Hepatocyte (in vitro differentiated cells): ENCODE measurements around the gene TMEM131L. TPM values are rescaled to one million over a fixed set of nuclear protein-coding genes. Genes with fewer than 3 reads are reported as not detected.
A peak's percentile ranks its signal among the peaks of the same experiment; 100 is the strongest.

Source experiments
- DNase-seq: peaks from one replicate; pipeline ENCODE4 v3.0.0-alpha.2; 2016; ENCODE audit warnings: low spot score
- H2AFZ ChIP-seq: fragments of 200-600 bp; sonication (generic); 2 replicates; pipeline ENCODE4 v1.6.0; 2016; ENCODE audit warnings: antibody characterized with exemption, mild to moderate bottlenecking
- H3K27ac ChIP-seq: fragments of 200-600 bp; sonication (generic); 2 replicates; pipeline ENCODE4 v1.5.1; 2016; ENCODE audit warnings: mild to moderate bottlenecking
- H3K27me3 ChIP-seq: fragments of 200-600 bp; sonication (generic); 2 replicates; pipeline ENCODE4 v1.6.1; 2016
- H3K36me3 ChIP-seq: fragments of 200-600 bp; sonication (generic); replicated peaks from 2 replicates; pipeline ENCODE4 v1.5.1; 2016; ENCODE audit warnings: low read depth; ENCODE audit not compliant: insufficient read depth
- H3K4me1 ChIP-seq: fragments of 200-600 bp; sonication (generic); 2 replicates; pipeline ENCODE4 v1.5.1; 2016; ENCODE audit warnings: mild to moderate bottlenecking, moderate library complexity; ENCODE audit not compliant: insufficient read depth
- H3K4me2 ChIP-seq: fragments of 200-600 bp; sonication (generic); 2 replicates; pipeline ENCODE4 v1.6.0; 2016
- H3K4me3 ChIP-seq: fragments of 200-600 bp; sonication (generic); 2 replicates; pipeline ENCODE4 v1.5.1; 2016; ENCODE audit warnings: mild to moderate bottlenecking
- H3K79me2 ChIP-seq: fragments of 200-600 bp; sonication (generic); 2 replicates; pipeline ENCODE4 v1.6.0; 2017; ENCODE audit warnings: mild to moderate bottlenecking
- H3K9me2 ChIP-seq: fragments of 200-600 bp; sonication (generic); replicated peaks from 2 replicates; pipeline ENCODE4 v1.6.0; 2017; ENCODE audit warnings: mild to moderate bottlenecking; ENCODE audit not compliant: insufficient read depth
- H3K9me3 ChIP-seq: fragments of 200-600 bp; sonication (generic); 2 replicates; pipeline ENCODE4 v1.5.1; 2016; ENCODE audit warnings: low read depth, mild to moderate bottlenecking
- H4K20me1 ChIP-seq: fragments of 200-600 bp; sonication (generic); 2 replicates; pipeline ENCODE4 v1.6.0; 2016; ENCODE audit warnings: mild to moderate bottlenecking; ENCODE audit not compliant: insufficient read depth, poor library complexity, severe bottlenecking
- CTCF ChIP-seq: fragments of 200-600 bp; sonication (generic); IDR thresholded peaks from 2 replicates; pipeline ENCODE4 v1.5.1; 2016; ENCODE audit warnings: antibody characterized with exemption, mild to moderate bottlenecking; ENCODE audit not compliant: poor library complexity
- EZH2 ChIP-seq: fragments of 200-600 bp; sonication (generic); IDR thresholded peaks from 2 replicates; pipeline ENCODE4 v1.6.1; 2016; ENCODE audit warnings: antibody characterized with exemption, mild to moderate bottlenecking, borderline replicate concordance
- EZH2phosphoT487 ChIP-seq: fragments of 200-600 bp; sonication (generic); IDR thresholded peaks from one replicate; pipeline ENCODE4 v1.6.1; 2018; ENCODE audit warnings: antibody characterized with exemption, mild to moderate bottlenecking, low read depth, moderate library complexity; ENCODE audit not compliant: unreplicated experiment, severe bottlenecking
- WGBS: methylation state at CpG from one replicate; pipeline ENCODE4 v1.1.6; 2016; ENCODE audit warnings: low lambda C conversion rate; ENCODE audit errors: missing lambda C conversion rate; 5-methylcytosine and 5-hydroxymethylcytosine counted together
- polyA plus RNA-seq: library from polyadenylated mRNA; unstranded; fragments of >200 nt; fragmentation: Nextera tagmentation; extraction: Ambion mirVana; gene quantifications from 2 replicates; pipeline ENCODE4 v1.2.1, GENCODE V29; 2016
- total RNA-seq: library from RNA; depleted of rRNA; stranded (reverse); fragments of >200 nt; gene quantifications from 2 replicates; pipeline ENCODE4 v1.2.3, GENCODE V29; 2014

The TMEM131L gene
- total and polyA plus RNA-seq, 2 experiments from 2014 or later: 6.3 to 10.5 TPM

GRCh38 chr4:153684182-153684970, 218.2 kb downstream of the TMEM131L start, which contains the start of gene TLR2:
Gene TLR2 (plus strand): TSS chr4:153684280. CDS start chr4:153702908, 18,628 bp downstream.
- Histone ChIP-seq H3K9me3 (peaks cover 6% of the 10 kb centered on the region), H3K36me3 (no peaks in the 10 kb centered on the region), H3K27me3 (peaks cover 8% of the 10 kb centered on the region), H4K20me1 (no peaks in the 10 kb centered on the region), H3K27ac (peak within 1 kb of the TSS; percentile 58), H3K9me2 (no peaks in the 10 kb centered on the region), H3K4me2 (peak within 1 kb of the TSS; percentile 99), H3K79me2 (no peaks in the 10 kb centered on the region), H2AFZ (peak within 1 kb of the TSS; percentile 98), H3K4me1 (no peaks in the 10 kb centered on the region), H3K4me3 (peak within 1 kb of the TSS; percentile 92)
- peak; percentile 87 for DNase-seq
- TF ChIP-seq CTCF (no peak), EZH2phosphoT487 (no peak), EZH2 (no peak)
- WGBS: 2% methylated on average over 49 of the region's 75 CpGs

- DNase-seq: no peak
- 15% methylated on average over 9 of the region's 9 CpGs for WGBS
Measured at GRCh38 chr4:153684971-153685371, 218.8 kb downstream of the TMEM131L start.

More at GRCh38 chr4:153684971-153685371, 218.8 kb downstream of the TMEM131L start:
- H3K9me2 ChIP-seq: no peaks in the 10 kb centered on the region
- H3K4me1 ChIP-seq: no peaks in the 10 kb centered on the region
- H3K4me3 ChIP-seq: peak overlapping the region; percentile 92
- H3K4me2 ChIP-seq: peak overlapping the region; percentile 99
- no peaks in the 10 kb centered on the region for H3K36me3 ChIP-seq
- H3K27me3 ChIP-seq: peaks cover 8% of the 10 kb centered on the region
- no peak overlapping the region for H3K27ac ChIP-seq
- H4K20me1 ChIP-seq: no peaks in the 10 kb centered on the region
- TF ChIP-seq EZH2phosphoT487: no peak
- no peak for TF ChIP-seq CTCF
- TF ChIP-seq EZH2: no peak
- no peaks in the 10 kb centered on the region for H3K79me2 ChIP-seq
- H3K9me3 ChIP-seq: peaks cover 6% of the 10 kb centered on the region
- H2AFZ ChIP-seq: peak overlapping the region; percentile 98

Other genes starting within 250 kb of the TMEM131L start
- 4.3 and 5.8 TPM in 2 replicates for gene MND1, start 121.7 kb upstream of the TMEM131L start, total RNA-seq
- gene MND1, start 121.7 kb upstream of the TMEM131L start, polyA plus RNA-seq: 2.2 and 3.0 TPM in 2 replicates
- 6.6 and 10.6 TPM in 2 replicates for gene TLR2, start 217.9 kb downstream of the TMEM131L start, total RNA-seq
- 1.7 and 1.8 TPM in 2 replicates for gene TLR2, start 217.9 kb downstream of the TMEM131L start, polyA plus RNA-seq